Erythroblast (primary cell): Measurements from ENCODE around the gene RNF149.
A peak's percentile ranks its signal among the peaks of the same experiment; 100 is the strongest.
"Not testable (repeated sequence)": the region's sequence is repeated elsewhere in the genome, so short reads cannot be mapped to it uniquely, and the experiment has no call there.

Source experiments
- DNase-seq, 2 experiments: peaks; one replicate each; lab custom pipeline; 2025; lab: John Stamatoyannopoulos, UW
- GATA1 ChIP-seq: IDR thresholded peaks from 2 replicates; pipeline ENCODE4 v1.6.1; 2011; ENCODE audit warnings: low read depth, mild to moderate bottlenecking, control low read depth, low read length, moderate library complexity
- POLR2A ChIP-seq: IDR thresholded peaks from 2 replicates; pipeline ENCODE4 v1.6.1; 2011; ENCODE audit warnings: mild to moderate bottlenecking, low read length

Gene RNF149

GRCh38 chr2:101341901-101342624 lies 33.6 kb upstream of the RNF149 start:
- DNase-seq, result peak; percentile 51 to 78
- TF ChIP-seq GATA1, result no peak
- TF ChIP-seq POLR2A, result no peak

- TF ChIP-seq GATA1, result no peak
- no peak for DNase-seq
Measured at GRCh38 chr2:101341421-101341820, 32.9 kb upstream of the RNF149 start.

GRCh38 chr2:101340141-101340551 lies 31.6 kb upstream of the RNF149 start:
- no peak for DNase-seq
- TF ChIP-seq GATA1 (no peak), POLR2A (no peak)

- no peak for TF ChIP-seq POLR2A
- TF ChIP-seq GATA1, result no peak
- DNase-seq, result no peak
Measured at GRCh38 chr2:101339266-101339880, 30.9 kb upstream of the RNF149 start.

GRCh38 chr2:101337877-101338276 lies 29.4 kb upstream of the RNF149 start:
- no peak for TF ChIP-seq POLR2A
- TF ChIP-seq GATA1, result no peak
- DNase-seq, result no peak

GRCh38 chr2:101332885-101333766 lies 24.6 kb upstream of the RNF149 start:
- TF ChIP-seq GATA1 (no peak), POLR2A (no peak)

GRCh38 chr2:101331202-101331601 lies 22.7 kb upstream of the RNF149 start:
- TF ChIP-seq GATA1 (no peak), POLR2A (no peak)
- DNase-seq, result no peak

More at GRCh38 chr2:101332885-101333766, 24.6 kb upstream of the RNF149 start:
- no peak for DNase-seq

GRCh38 chr2:101330253-101330933 lies 21.9 kb upstream of the RNF149 start:
- TF ChIP-seq POLR2A, result no peak
- no peak for TF ChIP-seq GATA1
- DNase-seq, result no peak

- no peak for DNase-seq
- TF ChIP-seq POLR2A (no peak), GATA1 (no peak)
Measured at GRCh38 chr2:101329026-101329425, 20.5 kb upstream of the RNF149 start.

- DNase-seq, result no peak
- TF ChIP-seq POLR2A, result no peak
- TF ChIP-seq GATA1, result no peak
Measured at GRCh38 chr2:101328474-101329007, 20.0 kb upstream of the RNF149 start.

- TF ChIP-seq GATA1 (no peak), POLR2A (no peak)
- DNase-seq, result no peak
Measured at GRCh38 chr2:101327863-101328394, 19.4 kb upstream of the RNF149 start.

GRCh38 chr2:101325425-101325824 lies 16.9 kb upstream of the RNF149 start:
- no peak for DNase-seq

GRCh38 chr2:101316568-101316967 lies 8.1 kb upstream of the RNF149 start:
- DNase-seq, result not testable (repeated sequence)

More at GRCh38 chr2:101325425-101325824, 16.9 kb upstream of the RNF149 start:
- TF ChIP-seq GATA1 (no peak), POLR2A (no peak)
